Stimulated activated CD4-positive, alpha-beta T cell treated with anti-CD3 and anti-CD28 coated beads, Interleukin-2, amount 100 ng/mL, for 24 hours (primary cell): Measurements from ENCODE around the gene IL5.
A peak's percentile ranks its signal among the peaks of the same experiment; 100 is the strongest.
"Not testable (repeated sequence)": the region's sequence is repeated elsewhere in the genome, so short reads cannot be mapped to it uniquely, and the experiment has no call there.

Experiments
- DNase-seq, 2 donors: peaks; one replicate each; pipeline ENCODE4 v3.0.0-alpha.2; 2020

Gene IL5

DNA sequence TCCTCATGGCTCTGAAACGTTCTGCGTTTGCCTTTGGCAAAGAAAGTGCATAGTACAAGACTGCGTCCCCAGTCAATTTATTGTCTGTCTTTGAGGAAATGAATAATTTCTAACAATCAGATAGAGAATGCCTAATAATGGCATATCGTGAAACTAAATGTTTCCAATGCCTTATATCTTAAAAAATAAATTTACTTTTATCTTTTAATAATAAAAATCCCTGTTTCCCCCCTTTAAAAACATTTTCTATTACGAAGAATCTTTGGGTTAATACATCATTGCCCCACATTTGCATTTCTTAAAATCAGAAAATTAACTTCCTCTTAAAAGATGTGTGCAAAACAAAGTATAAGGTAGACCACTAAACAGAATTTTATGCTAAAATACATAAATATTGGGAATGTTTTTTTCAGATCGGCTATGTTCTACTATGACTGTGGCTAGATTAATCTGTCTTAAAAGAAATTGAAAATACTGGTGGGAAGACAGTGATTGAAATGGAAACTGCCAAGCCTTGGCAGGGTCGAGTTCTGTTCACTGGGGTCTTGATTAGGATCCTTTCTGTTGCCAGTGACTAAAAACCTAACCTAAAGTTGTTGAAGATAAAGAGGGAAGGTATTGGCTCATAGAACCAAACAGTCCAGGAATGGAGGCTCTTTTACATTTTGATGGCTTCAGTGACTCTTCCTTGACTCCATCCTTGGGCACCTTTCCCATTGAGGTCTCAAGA is at the start of gene IL5:
TSS of gene IL5 (minus strand) at position 51 of the 730 bp plus-strand sequence. CDS start at position 7, 44 bp downstream.
- DNase-seq, result no peak

GRCh38 chr5:132592521-132592920 is 49.2 kb upstream of the IL5 start:
- DNase-seq, result no peak

GRCh38 chr5:132591145-132591544 is 47.8 kb upstream of the IL5 start:
- no peak for DNase-seq

GRCh38 chr5:132589467-132589866 is 46.1 kb upstream of the IL5 start:
- DNase-seq, result no peak

GRCh38 chr5:132586063-132586462 is 42.7 kb upstream of the IL5 start:
- DNase-seq, result no peak

- DNase-seq, result not testable (repeated sequence)
Observed at GRCh38 chr5:132584560-132584959, 41.2 kb upstream of the IL5 start.

DNA sequence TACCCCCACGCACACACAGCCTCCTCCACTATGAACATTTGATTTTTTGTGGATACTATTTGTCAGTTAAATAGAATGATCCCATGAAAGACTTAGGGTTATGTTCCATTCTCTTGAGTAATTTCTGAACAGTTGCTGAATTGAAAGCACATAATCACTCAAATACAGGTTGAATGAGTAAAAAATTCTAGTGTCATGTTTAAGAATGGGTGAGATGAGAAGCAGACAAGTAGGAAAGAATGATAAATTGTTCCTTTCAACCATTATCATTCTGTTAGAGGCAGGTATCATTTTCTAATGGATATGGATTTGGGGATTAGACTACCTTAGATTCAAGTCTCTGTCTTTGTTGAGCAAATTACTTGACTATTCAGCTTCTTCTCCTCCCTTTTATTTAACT is 32.8 kb upstream of the IL5 start:
- DNase-seq, result no peak

- no peak for DNase-seq
Observed at GRCh38 chr5:132566657-132567056, 23.3 kb upstream of the IL5 start.

DNA sequence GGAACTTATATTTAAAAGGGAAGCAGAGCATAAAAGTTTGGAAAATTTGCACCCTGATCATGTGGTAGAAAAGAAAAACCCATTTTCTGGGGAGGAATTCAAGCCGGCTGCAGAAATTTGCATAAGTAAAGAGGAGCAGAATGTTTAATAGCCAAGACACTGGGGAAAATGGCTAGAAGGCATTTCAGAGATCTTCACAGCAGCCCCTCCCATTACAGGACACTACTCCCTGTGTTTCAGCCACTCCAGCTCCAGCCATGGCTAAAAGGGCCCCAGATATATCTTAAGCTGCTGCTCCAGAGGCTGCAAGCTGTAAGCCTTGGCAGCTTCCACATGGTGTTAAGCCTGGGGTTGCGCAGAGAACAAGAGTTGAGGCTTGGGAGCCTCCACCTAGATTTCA is 21.2 kb upstream of the IL5 start:
- not testable (repeated sequence) for DNase-seq

- DNase-seq, result no peak
Observed at GRCh38 chr5:132561601-132562000, 18.3 kb upstream of the IL5 start.

- DNase-seq, result no peak
Observed at GRCh38 chr5:132559383-132560060, 16.2 kb upstream of the IL5 start.

DNA sequence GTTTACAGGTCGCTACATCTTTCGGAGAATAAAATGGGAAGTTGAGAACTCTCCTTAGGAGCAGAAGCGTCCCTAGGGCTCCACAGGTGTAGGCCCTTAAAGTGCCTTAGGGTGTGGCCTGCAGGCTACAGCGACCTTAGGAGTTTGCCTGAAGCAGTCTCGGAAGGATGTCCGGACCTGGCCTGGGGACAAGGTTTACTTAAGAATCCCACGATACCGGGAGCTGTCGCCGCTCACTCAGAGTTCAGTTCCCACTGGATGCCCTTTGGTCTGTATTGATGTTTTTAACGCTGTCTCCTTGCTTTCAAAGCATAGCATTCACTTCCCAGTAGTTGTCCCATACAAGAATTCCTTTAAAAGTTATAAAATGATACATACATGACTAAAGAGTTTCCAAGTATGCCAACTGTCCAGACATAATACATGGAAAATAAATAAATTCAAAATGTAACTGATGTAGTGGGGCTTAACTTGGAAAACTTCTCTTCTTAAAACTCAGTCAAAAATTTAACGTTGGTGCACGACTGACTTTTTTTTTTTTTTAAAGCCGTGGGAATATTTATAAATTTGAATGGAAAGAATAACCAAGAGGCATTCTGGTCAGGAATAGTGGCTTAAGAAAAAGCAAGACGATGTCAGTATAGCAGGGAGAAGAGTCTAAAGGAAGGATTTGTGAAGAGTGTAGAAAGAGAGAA is 14.3 kb upstream of the IL5 start:
- peak; percentile 45 to 47 for DNase-seq

GRCh38 chr5:132556763-132557477 is 13.6 kb upstream of the IL5 start, which contains the start of gene RAD50:
Gene RAD50, plus strand, starts transcription at chr5:132556977. Its CDS starts 348 bp downstream, at chr5:132557325.
- peak; percentile 93 to 95 for DNase-seq

- DNase-seq, result no peak
Observed at GRCh38 chr5:132556153-132556762, 12.9 kb upstream of the IL5 start.

DNA sequence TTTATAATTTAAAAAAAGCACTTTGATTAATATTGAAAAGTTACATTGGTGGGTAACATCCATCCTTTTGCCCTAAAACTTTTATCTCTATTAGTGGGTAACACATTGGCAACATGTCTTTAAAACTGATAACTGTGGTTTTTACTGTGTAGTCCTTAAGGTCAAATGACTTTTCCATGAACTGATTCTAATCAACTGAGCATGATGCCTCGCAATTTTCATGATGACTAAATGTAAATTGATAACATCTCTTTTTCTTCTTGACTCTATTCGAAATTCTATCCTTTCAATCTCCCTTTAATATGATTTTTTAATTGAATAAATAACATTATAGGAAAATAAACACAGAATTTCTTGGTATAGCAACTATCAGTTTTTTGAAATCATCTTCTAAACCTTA is 6.3 kb upstream of the IL5 start:
- DNase-seq, result no peak

DNA sequence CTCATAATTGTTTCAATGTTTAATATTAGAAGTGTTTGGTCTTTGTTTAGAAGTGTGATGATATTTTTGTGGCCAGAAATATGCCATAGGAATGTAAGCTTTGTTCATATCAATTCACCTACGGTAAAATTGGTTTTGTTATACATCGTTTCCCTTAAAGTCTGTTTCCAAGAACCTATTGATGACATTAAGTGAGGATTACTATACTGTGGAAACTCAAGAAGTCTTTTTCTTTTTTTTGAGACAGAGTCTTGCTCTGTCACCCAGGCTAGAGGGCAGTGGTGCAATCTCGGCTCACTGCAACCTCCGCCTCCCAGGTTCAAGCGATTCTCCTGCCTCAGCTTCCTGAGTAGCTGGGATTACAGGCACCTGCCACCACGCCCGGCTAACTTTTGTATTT is 5.5 kb upstream of the IL5 start:
- not testable (repeated sequence) for DNase-seq

GRCh38 chr5:132547269-132547668 is 3.9 kb upstream of the IL5 start:
- DNase-seq, result no peak

DNA sequence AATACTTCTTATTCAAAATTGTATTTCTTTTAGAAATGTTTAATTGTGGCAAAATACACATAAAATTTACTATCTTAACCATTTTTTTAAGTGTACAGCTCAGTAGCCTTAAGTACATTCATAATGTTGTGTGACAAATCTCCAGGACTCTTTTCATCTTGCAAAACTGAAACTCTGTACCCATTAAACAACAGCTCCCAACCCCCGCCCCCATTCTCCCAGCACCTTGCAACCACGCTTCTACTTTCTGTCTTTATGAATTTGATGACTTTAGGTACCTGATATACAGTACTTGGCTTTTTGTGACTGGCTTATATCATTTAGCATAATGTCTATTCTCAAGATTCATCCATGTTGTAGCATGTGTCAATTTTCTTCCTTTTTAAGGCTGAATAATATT is 2.8 kb upstream of the IL5 start:
- DNase-seq, result peak; percentile 67 to 68

- DNase-seq, result no peak
Observed at GRCh38 chr5:132540764-132541163, 2.6 kb downstream of the IL5 start.

DNA sequence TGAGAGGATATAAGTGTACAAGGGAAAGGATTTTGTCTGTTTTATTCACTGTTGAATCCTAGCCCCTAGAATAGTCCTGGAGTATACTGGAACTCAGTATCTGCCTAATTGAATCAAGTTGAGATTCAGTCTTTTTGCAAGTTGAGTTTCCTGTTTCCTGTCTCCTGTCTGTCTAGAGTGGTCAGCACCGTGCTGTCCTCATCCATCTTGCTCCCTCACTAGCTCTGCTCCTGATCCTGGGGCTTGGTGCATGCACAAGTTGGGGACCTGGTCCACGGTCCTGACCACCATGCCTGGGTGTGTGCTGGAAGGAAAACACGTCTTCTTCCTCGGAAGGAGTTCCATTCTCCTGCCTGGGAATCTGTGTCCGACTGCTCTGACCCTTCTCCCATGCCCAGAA is 3.2 kb downstream of the IL5 start:
- no peak for DNase-seq

DNA sequence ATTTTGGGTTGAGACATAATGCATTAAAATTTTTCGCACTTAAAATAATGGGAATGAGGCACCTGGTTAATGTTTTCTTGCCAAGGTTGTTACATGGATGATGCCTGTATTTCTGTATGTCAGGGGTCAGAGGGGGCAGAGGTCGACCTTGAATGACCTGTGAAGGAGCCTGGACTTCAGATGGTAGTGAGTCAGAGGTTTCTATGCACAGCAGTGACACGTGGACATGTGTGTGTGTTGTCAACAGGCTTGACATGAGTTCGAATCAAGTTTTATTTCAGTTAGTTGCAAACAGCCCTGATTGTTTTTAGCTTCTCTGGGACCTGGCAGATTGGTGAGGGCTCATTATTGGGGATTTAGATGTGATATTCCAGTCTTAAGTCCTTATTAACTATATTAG is 3.6 kb downstream of the IL5 start:
- DNase-seq, result no peak

DNA sequence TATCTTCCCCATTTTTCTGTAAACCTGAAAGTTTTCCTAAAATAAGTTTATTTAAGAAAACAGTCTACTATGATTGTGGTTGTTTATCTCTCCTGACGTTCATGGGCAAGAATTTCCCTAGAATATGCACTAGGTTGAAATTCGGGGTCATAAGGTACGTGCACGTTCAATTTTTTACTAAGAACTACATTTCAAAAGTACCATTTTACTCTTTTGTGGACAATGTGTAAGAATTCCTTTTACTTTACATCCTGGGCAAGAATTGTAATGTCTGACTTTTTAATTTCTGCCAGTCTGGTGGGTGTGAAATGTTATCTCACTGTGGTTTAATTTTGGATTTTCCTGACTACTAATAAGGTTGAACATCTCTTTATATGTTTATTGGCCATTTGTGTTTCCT is 12.4 kb downstream of the IL5 start:
- no peak for DNase-seq
